ENCODE data around the gene MLLT1.

MLLT1 gene

GRCh38 chr19:6248844-6249243 lies 30.9 kb downstream of the MLLT1 start:
- TF ChIP-seq, protein P1, sequence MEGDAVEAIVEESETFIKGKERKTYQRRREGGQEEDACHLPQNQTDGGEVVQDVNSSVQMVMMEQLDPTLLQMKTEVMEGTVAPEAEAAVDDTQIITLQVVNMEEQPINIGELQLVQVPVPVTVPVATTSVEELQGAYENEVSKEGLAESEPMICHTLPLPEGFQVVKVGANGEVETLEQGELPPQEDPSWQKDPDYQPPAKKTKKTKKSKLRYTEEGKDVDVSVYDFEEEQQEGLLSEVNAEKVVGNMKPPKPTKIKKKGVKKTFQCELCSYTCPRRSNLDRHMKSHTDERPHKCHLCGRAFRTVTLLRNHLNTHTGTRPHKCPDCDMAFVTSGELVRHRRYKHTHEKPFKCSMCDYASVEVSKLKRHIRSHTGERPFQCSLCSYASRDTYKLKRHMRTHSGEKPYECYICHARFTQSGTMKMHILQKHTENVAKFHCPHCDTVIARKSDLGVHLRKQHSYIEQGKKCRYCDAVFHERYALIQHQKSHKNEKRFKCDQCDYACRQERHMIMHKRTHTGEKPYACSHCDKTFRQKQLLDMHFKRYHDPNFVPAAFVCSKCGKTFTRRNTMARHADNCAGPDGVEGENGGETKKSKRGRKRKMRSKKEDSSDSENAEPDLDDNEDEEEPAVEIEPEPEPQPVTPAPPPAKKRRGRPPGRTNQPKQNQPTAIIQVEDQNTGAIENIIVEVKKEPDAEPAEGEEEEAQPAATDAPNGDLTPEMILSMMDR (IDR thresholded peaks at IDR 0.05; ENCODE audit: low read depth, low read length), result no peak
- H3K9me3 ChIP-seq (ENCODE audit: severe bottlenecking), result no peaks in the 10 kb centered on the region
- peaks cover 46% of the 10 kb centered on the region for H3K36me3 ChIP-seq
- H3K27ac ChIP-seq, result no peak overlapping the region
- no peaks in the 10 kb centered on the region for H3K27me3 ChIP-seq (ENCODE audit: insufficient read depth, low read depth, severe bottlenecking)
- no peak for DNase-seq
- H3K4me3 ChIP-seq (ENCODE audit: low read depth, low read length), result no peak overlapping the region

GRCh38 chr19:6248341-6248740 lies 31.4 kb downstream of the MLLT1 start:
- Histone ChIP-seq H3K4me3 (ENCODE audit: low read depth, low read length) (no peak overlapping the region), H3K27ac (no peak overlapping the region), H3K9me3 (ENCODE audit: severe bottlenecking) (no peaks in the 10 kb centered on the region), H3K27me3 (ENCODE audit: insufficient read depth, low read depth, severe bottlenecking) (no peaks in the 10 kb centered on the region), H3K36me3 (peaks cover 43% of the 10 kb centered on the region)
- no peak for DNase-seq
- TF ChIP-seq, protein P1 (IDR thresholded peaks at IDR 0.05; ENCODE audit: low read depth, low read length), result no peak

GRCh38 chr19:6247007-6247288 lies 32.8 kb downstream of the MLLT1 start:
- Histone ChIP-seq H3K4me3 (ENCODE audit: low read depth, low read length) (no peak overlapping the region), H3K9me3 (ENCODE audit: severe bottlenecking) (no peaks in the 10 kb centered on the region), H3K27ac (no peak overlapping the region), H3K36me3 (peaks cover 49% of the 10 kb centered on the region), H3K27me3 (ENCODE audit: insufficient read depth, low read depth, severe bottlenecking) (no peaks in the 10 kb centered on the region)
- DNase-seq, result no peak
- TF ChIP-seq, protein P1 (IDR thresholded peaks at IDR 0.05; ENCODE audit: low read depth, low read length), result no peak

- DNase-seq, result no peak
- Histone ChIP-seq H3K4me3 (ENCODE audit: low read depth, low read length) (no peak overlapping the region), H3K27ac (no peak overlapping the region), H3K9me3 (ENCODE audit: severe bottlenecking) (no peaks in the 10 kb centered on the region), H3K36me3 (peaks cover 53% of the 10 kb centered on the region), H3K27me3 (ENCODE audit: insufficient read depth, low read depth, severe bottlenecking) (no peaks in the 10 kb centered on the region)
- TF ChIP-seq, protein P1 (IDR thresholded peaks at IDR 0.05; ENCODE audit: low read depth, low read length), result no peak
These were observed 33.4 kb downstream of the MLLT1 start for GRCh38 chr19:6246174-6247006.

- H3K4me3 ChIP-seq (ENCODE audit: low read depth, low read length), result no peak overlapping the region
- no peak for DNase-seq
- TF ChIP-seq, protein P1 (IDR thresholded peaks at IDR 0.05; ENCODE audit: low read depth, low read length), result no peak
- H3K27ac ChIP-seq, result no peak overlapping the region
- peaks cover 36% of the 10 kb centered on the region for H3K36me3 ChIP-seq
- H3K9me3 ChIP-seq (ENCODE audit: severe bottlenecking), result no peaks in the 10 kb centered on the region
- no peaks in the 10 kb centered on the region for H3K27me3 ChIP-seq (ENCODE audit: insufficient read depth, low read depth, severe bottlenecking)
These were observed 37.1 kb downstream of the MLLT1 start for GRCh38 chr19:6242677-6243076.

Data from WERI-Rb-1 (cell line).